Stimulated activated memory B cell treated with anti-CD40 and anti-IgM and Interleukin-4, amounts not matched to agents 10 μg/mL and 1 μg/mL and 100 μg/mL, for 72 hours (primary cell): Measurements from ENCODE around the gene MORC3.
"Not testable (repeated sequence)": the region's sequence is repeated elsewhere in the genome, so short reads cannot be mapped to it uniquely, and the experiment has no call there.

Source experiments
- ATAC-seq: fragments of 150-1000 bp; cut with Tn5 transposase; 2 replicates; pipeline ENCODE4 v1.10.0; 2021
- H3K27ac Mint-ChIP-seq: one replicate; pipeline ENCODE4 v1.8.0; 2022; ENCODE audit warnings: mild to moderate bottlenecking, mixed read lengths
- H3K27me3 Mint-ChIP-seq: one replicate; pipeline ENCODE4 v1.8.0; 2022; ENCODE audit warnings: mixed read lengths
- H3K36me3 Mint-ChIP-seq: one replicate; pipeline ENCODE4 v1.8.0; 2022; ENCODE audit warnings: mixed read lengths
- H3K4me1 Mint-ChIP-seq: one replicate; pipeline ENCODE4 v1.8.0; 2022; ENCODE audit warnings: mixed read lengths
- H3K4me3 Mint-ChIP-seq: one replicate; pipeline ENCODE4 v1.8.0; 2022; ENCODE audit warnings: mild to moderate bottlenecking, moderate library complexity, mixed read lengths
- H3K9me3 Mint-ChIP-seq: one replicate; pipeline ENCODE4 v1.8.0; 2022; ENCODE audit warnings: mixed read lengths

The MORC3 gene

GRCh38 chr21:36388096-36388495, 68.1 kb downstream of the MORC3 start:
- no peak for ATAC-seq
- H3K9me3 Mint-ChIP-seq, result peaks cover 2% of the 10 kb centered on the region
- peaks cover 19% of the 10 kb centered on the region for H3K36me3 Mint-ChIP-seq
- peaks cover 5% of the 10 kb centered on the region for H3K4me1 Mint-ChIP-seq
- no peak overlapping the region for H3K4me3 Mint-ChIP-seq
- no peak overlapping the region for H3K27ac Mint-ChIP-seq
- H3K27me3 Mint-ChIP-seq, result no peaks in the 10 kb centered on the region

- ATAC-seq, result no peak
Measured at GRCh38 chr21:36388835-36389234, 68.8 kb downstream of the MORC3 start.

GRCh38 chr21:36391649-36392048, 71.7 kb downstream of the MORC3 start:
- peaks cover 37% of the 10 kb centered on the region for H3K36me3 Mint-ChIP-seq
- not testable (repeated sequence) for ATAC-seq, H3K27ac Mint-ChIP-seq, H3K27me3 Mint-ChIP-seq, H3K4me3 Mint-ChIP-seq, H3K4me1 Mint-ChIP-seq, H3K9me3 Mint-ChIP-seq

More at GRCh38 chr21:36388835-36389234, 68.8 kb downstream of the MORC3 start:
- no peak overlapping the region for H3K27ac Mint-ChIP-seq
- H3K9me3 Mint-ChIP-seq, result peaks cover 2% of the 10 kb centered on the region
- H3K27me3 Mint-ChIP-seq, result no peaks in the 10 kb centered on the region
- no peak overlapping the region for H3K4me3 Mint-ChIP-seq
- peaks cover 5% of the 10 kb centered on the region for H3K4me1 Mint-ChIP-seq
- H3K36me3 Mint-ChIP-seq, result peaks cover 20% of the 10 kb centered on the region

GRCh38 chr21:36395353-36396111, 75.5 kb downstream of the MORC3 start:
- ATAC-seq, result no peak
- Mint-ChIP-seq H3K4me3 (no peak overlapping the region), H3K4me1 (no peaks in the 10 kb centered on the region), H3K27me3 (no peaks in the 10 kb centered on the region), H3K36me3 (peaks cover 55% of the 10 kb centered on the region), H3K27ac (no peak overlapping the region), H3K9me3 (peaks cover 2% of the 10 kb centered on the region)

GRCh38 chr21:36396325-36396724, 76.3 kb downstream of the MORC3 start:
- Mint-ChIP-seq H3K9me3 (peaks cover 2% of the 10 kb centered on the region), H3K36me3 (peaks cover 57% of the 10 kb centered on the region), H3K4me1 (no peaks in the 10 kb centered on the region), H3K27ac (no peak overlapping the region), H3K4me3 (no peak overlapping the region), H3K27me3 (no peaks in the 10 kb centered on the region)
- no peak for ATAC-seq

GRCh38 chr21:36396971-36397370, 77.0 kb downstream of the MORC3 start:
- H3K27me3 Mint-ChIP-seq, result no peaks in the 10 kb centered on the region
- no peaks in the 10 kb centered on the region for H3K4me1 Mint-ChIP-seq
- H3K9me3 Mint-ChIP-seq, result peaks cover 2% of the 10 kb centered on the region
- H3K27ac Mint-ChIP-seq, result no peak overlapping the region
- no peak for ATAC-seq
- no peak overlapping the region for H3K4me3 Mint-ChIP-seq
- peaks cover 50% of the 10 kb centered on the region for H3K36me3 Mint-ChIP-seq

- ATAC-seq, result no peak
- H3K9me3 Mint-ChIP-seq, result peaks cover 2% of the 10 kb centered on the region
- H3K4me1 Mint-ChIP-seq, result no peaks in the 10 kb centered on the region
- H3K27me3 Mint-ChIP-seq, result no peaks in the 10 kb centered on the region
- H3K36me3 Mint-ChIP-seq, result peaks cover 51% of the 10 kb centered on the region
- no peak overlapping the region for H3K27ac Mint-ChIP-seq
- H3K4me3 Mint-ChIP-seq, result no peak overlapping the region
Measured at GRCh38 chr21:36397606-36398005, 77.6 kb downstream of the MORC3 start.

GRCh38 chr21:36399736-36400135, 79.7 kb downstream of the MORC3 start:
- H3K27ac Mint-ChIP-seq, H3K27me3 Mint-ChIP-seq, H3K9me3 Mint-ChIP-seq, H3K4me3 Mint-ChIP-seq, H3K4me1 Mint-ChIP-seq, ATAC-seq: not testable (repeated sequence)
- peaks cover 49% of the 10 kb centered on the region for H3K36me3 Mint-ChIP-seq

- H3K36me3 Mint-ChIP-seq, result peaks cover 50% of the 10 kb centered on the region
- no peaks in the 10 kb centered on the region for H3K4me1 Mint-ChIP-seq
- no peaks in the 10 kb centered on the region for H3K9me3 Mint-ChIP-seq
- no peak overlapping the region for H3K27ac Mint-ChIP-seq
- no peaks in the 10 kb centered on the region for H3K27me3 Mint-ChIP-seq
- ATAC-seq, result no peak
- H3K4me3 Mint-ChIP-seq, result no peak overlapping the region
Measured at GRCh38 chr21:36400719-36401118, 80.7 kb downstream of the MORC3 start.

- ATAC-seq, result no peak
- no peak overlapping the region for H3K4me3 Mint-ChIP-seq
- no peaks in the 10 kb centered on the region for H3K4me1 Mint-ChIP-seq
- H3K9me3 Mint-ChIP-seq, result no peaks in the 10 kb centered on the region
- H3K27ac Mint-ChIP-seq, result no peak overlapping the region
- no peaks in the 10 kb centered on the region for H3K27me3 Mint-ChIP-seq
- H3K36me3 Mint-ChIP-seq, result peaks cover 46% of the 10 kb centered on the region
Measured at GRCh38 chr21:36402339-36402738, 82.3 kb downstream of the MORC3 start.

- Mint-ChIP-seq H3K4me3 (no peak overlapping the region), H3K36me3 (peaks cover 49% of the 10 kb centered on the region), H3K4me1 (no peaks in the 10 kb centered on the region), H3K27ac (no peak overlapping the region), H3K9me3 (no peaks in the 10 kb centered on the region), H3K27me3 (no peaks in the 10 kb centered on the region)
- no peak for ATAC-seq
Measured at GRCh38 chr21:36403713-36404112, 83.7 kb downstream of the MORC3 start.

GRCh38 chr21:36408568-36408967, 88.6 kb downstream of the MORC3 start:
- no peaks in the 10 kb centered on the region for H3K9me3 Mint-ChIP-seq
- H3K4me1 Mint-ChIP-seq, result no peaks in the 10 kb centered on the region
- no peak overlapping the region for H3K27ac Mint-ChIP-seq
- ATAC-seq, result no peak
- peaks cover 47% of the 10 kb centered on the region for H3K36me3 Mint-ChIP-seq
- H3K4me3 Mint-ChIP-seq, result no peak overlapping the region
- H3K27me3 Mint-ChIP-seq, result no peaks in the 10 kb centered on the region

GRCh38 chr21:36411301-36411700, 91.3 kb downstream of the MORC3 start:
- H3K36me3 Mint-ChIP-seq, result peaks cover 53% of the 10 kb centered on the region
- no peaks in the 10 kb centered on the region for H3K4me1 Mint-ChIP-seq
- no peaks in the 10 kb centered on the region for H3K27me3 Mint-ChIP-seq
- H3K27ac Mint-ChIP-seq, result no peak overlapping the region
- no peak overlapping the region for H3K4me3 Mint-ChIP-seq
- H3K9me3 Mint-ChIP-seq, result no peaks in the 10 kb centered on the region
- no peak for ATAC-seq

GRCh38 chr21:36412916-36413315, 92.9 kb downstream of the MORC3 start:
- H3K27ac Mint-ChIP-seq, result no peak overlapping the region
- H3K4me3 Mint-ChIP-seq, result no peak overlapping the region
- H3K9me3 Mint-ChIP-seq, result no peaks in the 10 kb centered on the region
- H3K36me3 Mint-ChIP-seq, result peaks cover 48% of the 10 kb centered on the region
- no peaks in the 10 kb centered on the region for H3K27me3 Mint-ChIP-seq
- no peaks in the 10 kb centered on the region for H3K4me1 Mint-ChIP-seq
- ATAC-seq, result no peak

- Mint-ChIP-seq H3K9me3 (no peaks in the 10 kb centered on the region), H3K36me3 (peaks cover 43% of the 10 kb centered on the region), H3K4me1 (no peaks in the 10 kb centered on the region), H3K4me3 (no peak overlapping the region), H3K27ac (no peak overlapping the region), H3K27me3 (no peaks in the 10 kb centered on the region)
- no peak for ATAC-seq
Measured at GRCh38 chr21:36415375-36415774, 95.4 kb downstream of the MORC3 start.

GRCh38 chr21:36419241-36419640, 99.2 kb downstream of the MORC3 start:
- H3K27me3 Mint-ChIP-seq, result no peaks in the 10 kb centered on the region
- no peak for ATAC-seq
- H3K27ac Mint-ChIP-seq, result no peak overlapping the region
- peaks cover 14% of the 10 kb centered on the region for H3K36me3 Mint-ChIP-seq
- H3K4me1 Mint-ChIP-seq, result no peaks in the 10 kb centered on the region
- no peak overlapping the region for H3K4me3 Mint-ChIP-seq
- H3K9me3 Mint-ChIP-seq, result no peaks in the 10 kb centered on the region
